Measurements from ENCODE around the gene TAB2. TPM values are rescaled to one million over a fixed set of nuclear protein-coding genes. Genes with fewer than 3 reads are reported as not detected.

Gene TAB2
- total RNA-seq, 1 experiment from 2014 or later, result 56.7 TPM

DNA sequence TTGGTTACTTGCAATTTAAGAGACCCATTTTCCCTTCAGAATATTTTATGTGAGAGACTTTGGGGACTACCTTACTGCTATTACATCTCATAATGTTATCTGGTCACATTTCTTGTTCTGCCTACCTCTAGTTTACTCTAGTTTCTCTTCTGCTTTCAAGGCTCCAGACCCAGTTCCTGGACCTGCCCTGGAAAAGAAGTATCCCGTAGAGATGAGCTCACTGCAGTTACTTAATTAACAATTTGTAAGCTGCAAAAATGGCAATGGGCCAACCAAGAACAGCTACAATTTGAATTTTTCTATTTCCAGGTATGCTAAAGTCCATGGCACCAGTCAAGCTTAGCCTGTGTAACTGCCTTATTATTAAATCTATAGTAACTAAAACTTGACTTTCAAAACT is 25.0 kb downstream of the TAB2 start:
- H3K79me2 ChIP-seq (ENCODE audit: insufficient read depth, low read length), result peaks cover 92% of the 10 kb centered on the region
- H4K20me1 ChIP-seq (ENCODE audit: insufficient read depth), result 0 out of 2 replicates have a peak, but pooled peaks cover 4% of the 10 kb centered on the region
- no peaks in the 10 kb centered on the region for H3K9me2 ChIP-seq (ENCODE audit: insufficient read depth)
- peaks cover 0 to 17% of the 10 kb centered on the region in 2 experiments; a peak in 3 of 4 replicates for H3K4me1 ChIP-seq (ENCODE audit: control insufficient read depth in 1 of 2, insufficient read depth in 2 of 2, low read length in 2 of 2)
- no peak overlapping the region for H3K4me2 ChIP-seq (ENCODE audit: low read length)
- H3K4me3 ChIP-seq (replicated peaks in 1 of 2; ENCODE audit: low read depth in 1 of 2, low read length in 2 of 2), result no peak overlapping the region
- no peak overlapping the region for H3K27ac ChIP-seq (ENCODE audit: low read depth, low read length)
- H2AFZ ChIP-seq (ENCODE audit: low read depth, low read length, poor library complexity, severe bottlenecking), result no peak overlapping the region
- no TSS peak for BruUV-seq (replicated peaks)
- intact Hi-C loops (cut with micrococcal nuclease), result no loop called here
- ATAC-seq, result no peak
- H3K36me3 ChIP-seq (ENCODE audit: control insufficient read depth in 1 of 2, insufficient read depth in 2 of 2, low read length in 2 of 2), result no peaks in the 10 kb centered on the region
- H3K27me3 ChIP-seq (ENCODE audit: insufficient read depth, low read length), result no peaks in the 10 kb centered on the region
- ChIA-PET CTCF (no interaction called here), RAD21 (ENCODE audit: low non-redundant PET in 1 of 2, low total read pairs in 2 of 2, uncharacterized antibody in 2 of 2, unreplicated experiment in 2 of 2) (no interaction called here), POLR2A (no interaction called here)
- no peaks in the 10 kb centered on the region for H3K9me3 ChIP-seq (ENCODE audit: control insufficient read depth in 1 of 2, insufficient read depth in 1 of 2, low read depth in 1 of 2, low read length in 2 of 2)
- no peak for DNase-seq (ENCODE audit: low read depth, low spot score)
- no peak overlapping the region for H3K9ac ChIP-seq (ENCODE audit: low read length)
- TF ChIP-seq, protein P1, sequence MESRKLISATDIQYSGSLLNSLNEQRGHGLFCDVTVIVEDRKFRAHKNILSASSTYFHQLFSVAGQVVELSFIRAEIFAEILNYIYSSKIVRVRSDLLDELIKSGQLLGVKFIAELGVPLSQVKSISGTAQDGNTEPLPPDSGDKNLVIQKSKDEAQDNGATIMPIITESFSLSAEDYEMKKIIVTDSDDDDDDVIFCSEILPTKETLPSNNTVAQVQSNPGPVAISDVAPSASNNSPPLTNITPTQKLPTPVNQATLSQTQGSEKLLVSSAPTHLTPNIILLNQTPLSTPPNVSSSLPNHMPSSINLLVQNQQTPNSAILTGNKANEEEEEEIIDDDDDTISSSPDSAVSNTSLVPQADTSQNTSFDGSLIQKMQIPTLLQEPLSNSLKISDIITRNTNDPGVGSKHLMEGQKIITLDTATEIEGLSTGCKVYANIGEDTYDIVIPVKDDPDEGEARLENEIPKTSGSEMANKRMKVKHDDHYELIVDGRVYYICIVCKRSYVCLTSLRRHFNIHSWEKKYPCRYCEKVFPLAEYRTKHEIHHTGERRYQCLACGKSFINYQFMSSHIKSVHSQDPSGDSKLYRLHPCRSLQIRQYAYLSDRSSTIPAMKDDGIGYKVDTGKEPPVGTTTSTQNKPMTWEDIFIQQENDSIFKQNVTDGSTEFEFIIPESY (IDR thresholded peaks at IDR 0.05; ENCODE audit: extremely low read depth, insufficient replicate concordance, low read length), result no peak
- no peak for TF ChIP-seq EZH2phosphoT487 (IDR thresholded peaks at IDR 0.05; ENCODE audit: borderline replicate concordance)
- TF ChIP-seq, protein P2, sequence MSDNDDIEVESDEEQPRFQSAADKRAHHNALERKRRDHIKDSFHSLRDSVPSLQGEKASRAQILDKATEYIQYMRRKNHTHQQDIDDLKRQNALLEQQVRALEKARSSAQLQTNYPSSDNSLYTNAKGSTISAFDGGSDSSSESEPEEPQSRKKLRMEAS (IDR thresholded peaks at IDR 0.05), result no peak
- no peak for TF ChIP-seq POLR2AphosphoS5 (IDR thresholded peaks at IDR 0.05; ENCODE audit: low read depth, low read length)
- no peak for TF ChIP-seq ELF1 (IDR thresholded peaks at IDR 0.05; ENCODE audit: borderline replicate concordance, low read depth)

DNA sequence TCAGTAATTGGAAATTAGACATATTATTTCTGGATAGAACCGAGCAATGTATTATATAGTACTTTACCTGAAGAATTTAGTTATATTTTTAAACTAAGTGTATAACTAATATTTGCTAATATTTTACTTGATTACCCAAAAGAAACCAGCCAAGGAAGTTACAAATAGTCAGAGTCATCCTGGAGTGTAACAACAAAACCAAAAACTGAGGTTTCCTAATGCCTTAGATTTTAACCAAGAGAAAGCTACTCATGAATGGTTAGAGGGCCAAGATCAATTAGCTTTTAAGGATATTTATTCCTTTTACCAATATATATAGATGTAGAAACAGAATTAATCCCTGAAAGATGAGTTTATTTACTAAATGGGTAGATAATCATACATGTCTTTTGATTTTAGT is 26.0 kb downstream of the TAB2 start:
- intact Hi-C loops (cut with micrococcal nuclease), result no loop called here
- H3K4me3 ChIP-seq (replicated peaks in 1 of 2; ENCODE audit: low read depth in 1 of 2, low read length in 2 of 2), result no peak overlapping the region

More for the DNA sequence above, 26.0 kb downstream of the TAB2 start:
- H3K79me2 ChIP-seq (ENCODE audit: insufficient read depth, low read length), result peaks cover 86% of the 10 kb centered on the region
- CTCF ChIA-PET, result no interaction called here
- H3K27ac ChIP-seq (ENCODE audit: low read depth, low read length), result no peak overlapping the region
- RAD21 ChIA-PET (ENCODE audit: low non-redundant PET in 1 of 2, low total read pairs in 2 of 2, uncharacterized antibody in 2 of 2, unreplicated experiment in 2 of 2), result no interaction called here
- H2AFZ ChIP-seq (ENCODE audit: low read depth, low read length, poor library complexity, severe bottlenecking), result no peak overlapping the region
- POLR2A ChIA-PET, result no interaction called here
- no peaks in the 10 kb centered on the region for H3K9me2 ChIP-seq (ENCODE audit: insufficient read depth)
- ATAC-seq (no peak), DNase-seq (ENCODE audit: low read depth, low spot score) (no peak)
- no peak for TF ChIP-seq ZFX (IDR thresholded peaks at IDR 0.05)
- no peak for TF ChIP-seq ELF1 (IDR thresholded peaks at IDR 0.05; ENCODE audit: borderline replicate concordance, low read depth)
- TF ChIP-seq, protein P2 (IDR thresholded peaks at IDR 0.05), result no peak
- TF ChIP-seq SP1 (IDR thresholded peaks at IDR 0.05; ENCODE audit: low read depth), result no peak
- TF ChIP-seq, protein P3, sequence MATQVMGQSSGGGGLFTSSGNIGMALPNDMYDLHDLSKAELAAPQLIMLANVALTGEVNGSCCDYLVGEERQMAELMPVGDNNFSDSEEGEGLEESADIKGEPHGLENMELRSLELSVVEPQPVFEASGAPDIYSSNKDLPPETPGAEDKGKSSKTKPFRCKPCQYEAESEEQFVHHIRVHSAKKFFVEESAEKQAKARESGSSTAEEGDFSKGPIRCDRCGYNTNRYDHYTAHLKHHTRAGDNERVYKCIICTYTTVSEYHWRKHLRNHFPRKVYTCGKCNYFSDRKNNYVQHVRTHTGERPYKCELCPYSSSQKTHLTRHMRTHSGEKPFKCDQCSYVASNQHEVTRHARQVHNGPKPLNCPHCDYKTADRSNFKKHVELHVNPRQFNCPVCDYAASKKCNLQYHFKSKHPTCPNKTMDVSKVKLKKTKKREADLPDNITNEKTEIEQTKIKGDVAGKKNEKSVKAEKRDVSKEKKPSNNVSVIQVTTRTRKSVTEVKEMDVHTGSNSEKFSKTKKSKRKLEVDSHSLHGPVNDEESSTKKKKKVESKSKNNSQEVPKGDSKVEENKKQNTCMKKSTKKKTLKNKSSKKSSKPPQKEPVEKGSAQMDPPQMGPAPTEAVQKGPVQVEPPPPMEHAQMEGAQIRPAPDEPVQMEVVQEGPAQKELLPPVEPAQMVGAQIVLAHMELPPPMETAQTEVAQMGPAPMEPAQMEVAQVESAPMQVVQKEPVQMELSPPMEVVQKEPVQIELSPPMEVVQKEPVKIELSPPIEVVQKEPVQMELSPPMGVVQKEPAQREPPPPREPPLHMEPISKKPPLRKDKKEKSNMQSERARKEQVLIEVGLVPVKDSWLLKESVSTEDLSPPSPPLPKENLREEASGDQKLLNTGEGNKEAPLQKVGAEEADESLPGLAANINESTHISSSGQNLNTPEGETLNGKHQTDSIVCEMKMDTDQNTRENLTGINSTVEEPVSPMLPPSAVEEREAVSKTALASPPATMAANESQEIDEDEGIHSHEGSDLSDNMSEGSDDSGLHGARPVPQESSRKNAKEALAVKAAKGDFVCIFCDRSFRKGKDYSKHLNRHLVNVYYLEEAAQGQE (IDR thresholded peaks at IDR 0.05; ENCODE audit: low read depth), result no peak
- TF ChIP-seq CEBPB (IDR thresholded peaks at IDR 0.05; ENCODE audit: low read depth), result no peak
- TF ChIP-seq RAD21 (IDR thresholded peaks at IDR 0.05; ENCODE audit: low read depth), result no peak
- TF ChIP-seq EZH2phosphoT487 (IDR thresholded peaks at IDR 0.05; ENCODE audit: borderline replicate concordance), result no peak
- no peak for TF ChIP-seq YY1 (IDR thresholded peaks at IDR 0.05; ENCODE audit: extremely low read depth, insufficient replicate concordance, low read depth, low read length)
- TF ChIP-seq ZNF274 (IDR thresholded peaks at IDR 0.05; ENCODE audit: low read depth, low read length), result no peak
- TF ChIP-seq TCF7L2 (IDR thresholded peaks at IDR 0.05; ENCODE audit: borderline replicate concordance, extremely low read depth, insufficient read depth, insufficient read length), result no peak
- H3K9ac ChIP-seq (ENCODE audit: low read length), result no peak overlapping the region
- H4K20me1 ChIP-seq (ENCODE audit: insufficient read depth), result 0 out of 2 replicates have a peak, but pooled peaks cover 4% of the 10 kb centered on the region
- H3K27me3 ChIP-seq (ENCODE audit: insufficient read depth, low read length), result no peaks in the 10 kb centered on the region
- BruUV-seq (replicated peaks), result no TSS peak
- no peaks in the 10 kb centered on the region for H3K9me3 ChIP-seq (ENCODE audit: control insufficient read depth in 1 of 2, insufficient read depth in 1 of 2, low read depth in 1 of 2, low read length in 2 of 2)
- no peaks in the 10 kb centered on the region for H3K36me3 ChIP-seq (ENCODE audit: control insufficient read depth in 1 of 2, insufficient read depth in 2 of 2, low read length in 2 of 2)
- H3K4me1 ChIP-seq (ENCODE audit: control insufficient read depth in 1 of 2, insufficient read depth in 2 of 2, low read length in 2 of 2), result peaks cover 0 to 10% of the 10 kb centered on the region in 2 experiments; a peak in 1 of 4 replicates
- no peak overlapping the region for H3K4me2 ChIP-seq (ENCODE audit: low read length)

Measured in HCT116 (cell line).